HG02938 (cell line): ENCODE data around the gene TBPL1.
A peak's percentile ranks its signal among the peaks of the same experiment; 100 is the strongest.
"Not testable (repeated sequence)": the region's sequence is repeated elsewhere in the genome, so short reads cannot be mapped to it uniquely, and the experiment has no call there.

ENCODE experiments used
- ATAC-seq: cut with Tn5 transposase; IDR thresholded peaks from one replicate; pipeline ENCODE4 v1.9.1; 2021; ENCODE audit warnings: mild to moderate bottlenecking, moderate library complexity; ENCODE audit not compliant: unreplicated experiment

The TBPL1 gene

DNA sequence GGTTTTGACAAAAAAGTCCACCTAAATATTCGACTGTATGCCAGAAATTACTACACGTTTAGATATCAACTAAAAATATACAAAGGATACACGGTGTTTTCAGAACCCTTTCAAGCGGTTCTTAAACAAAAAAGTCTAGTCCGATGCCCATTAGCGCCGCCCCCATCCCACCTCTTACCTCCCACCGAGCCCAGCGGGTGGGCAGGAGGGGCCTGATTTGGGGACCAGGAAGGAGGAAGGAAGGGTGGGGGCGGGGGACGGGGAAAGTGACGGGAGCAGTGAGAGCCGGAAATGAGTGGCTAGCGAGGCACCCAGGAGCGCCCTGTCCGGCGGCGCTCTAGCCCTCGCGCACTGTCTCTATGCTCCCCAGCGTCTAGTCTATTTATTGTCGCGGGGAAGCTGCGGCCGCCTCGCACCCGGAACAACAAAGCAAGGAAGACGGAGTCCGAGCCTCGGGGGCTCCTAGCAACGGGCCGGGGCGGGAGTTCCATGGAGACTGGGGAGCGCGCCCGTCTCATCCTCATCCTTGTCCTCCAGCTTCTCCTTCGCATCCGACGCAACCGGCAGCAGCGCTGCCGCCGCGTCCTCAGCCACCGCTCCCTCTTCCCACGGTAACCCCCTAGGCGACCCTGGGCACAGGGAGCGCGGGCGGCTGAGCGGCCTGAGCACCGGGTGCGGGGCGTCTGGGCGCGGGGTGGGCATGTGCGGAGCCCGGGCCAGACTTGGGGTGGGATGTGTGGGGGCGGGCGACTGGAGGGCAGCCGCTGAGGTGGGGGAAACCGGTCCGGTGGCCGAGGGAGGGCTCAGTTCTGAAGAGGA lies at the start of gene TBPL1:
Gene TBPL1, plus strand, starts transcription at position 410 of the 819 bp plus-strand sequence. CDS start 26,902 bp downstream, outside the sequence.
- ATAC-seq: peak; percentile 82

DNA sequence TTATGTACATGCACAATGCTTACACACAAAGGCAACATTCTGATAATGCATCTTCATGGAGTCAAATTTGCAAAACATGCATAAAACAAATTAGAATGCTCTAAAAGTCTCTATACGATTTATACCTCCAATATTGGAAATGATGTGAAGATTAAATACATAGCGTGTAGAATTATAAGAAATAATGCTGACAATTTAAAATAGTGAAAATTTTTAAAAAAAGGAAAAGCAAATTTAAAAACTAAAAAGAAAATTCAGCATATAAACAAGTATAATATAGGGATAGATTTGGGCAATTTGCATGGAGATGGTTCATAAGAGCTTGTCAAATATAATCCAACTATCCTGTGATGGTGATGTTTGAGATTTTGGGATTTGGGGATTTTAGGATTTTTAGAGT lies 49.2 kb upstream of the TBPL1 start:
- no peak for ATAC-seq

DNA sequence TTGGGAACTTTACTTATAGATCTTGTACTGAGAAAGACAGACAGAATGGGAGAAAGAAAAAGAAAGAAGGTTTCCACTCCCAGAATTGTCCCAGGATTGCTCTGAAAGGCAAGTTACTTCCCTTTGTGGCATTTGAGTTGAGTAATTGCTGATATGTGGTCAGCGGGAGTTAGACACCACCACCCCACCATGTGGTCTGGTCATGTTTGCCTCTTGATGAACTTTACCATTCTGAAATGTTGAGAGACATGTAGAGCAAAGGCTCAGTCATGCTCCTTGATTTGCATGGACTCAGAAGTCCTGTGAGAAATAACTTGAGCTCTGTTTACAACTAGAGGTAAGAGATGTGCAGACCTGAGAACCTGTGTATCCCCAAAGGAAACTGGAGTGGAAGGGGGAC lies 47.0 kb upstream of the TBPL1 start:
- no peak for ATAC-seq

DNA sequence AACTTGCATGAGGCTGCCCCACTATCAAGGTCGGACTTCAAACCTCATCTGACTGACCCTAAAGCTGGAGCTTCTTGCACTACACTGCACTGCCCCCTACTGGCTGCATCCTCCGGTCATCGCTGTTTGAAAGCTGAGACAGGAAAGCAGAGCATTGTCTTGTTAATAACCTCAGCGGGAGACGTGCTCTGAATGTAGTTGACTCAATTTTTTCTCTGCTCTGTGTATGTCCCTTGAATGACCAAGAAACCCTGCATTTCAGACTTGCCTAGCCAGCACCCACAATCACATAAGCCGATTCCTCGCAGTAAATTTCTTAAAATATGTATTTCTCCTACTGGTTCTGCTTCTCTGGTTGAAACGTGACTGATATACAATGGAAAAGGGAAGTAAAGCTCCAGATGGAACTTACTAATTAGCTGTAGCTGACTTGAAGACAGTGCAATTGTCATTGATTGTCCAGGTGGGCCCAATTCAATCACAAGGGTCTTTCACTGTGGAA lies 36.3 kb upstream of the TBPL1 start:
- peak; percentile 67 for ATAC-seq

DNA sequence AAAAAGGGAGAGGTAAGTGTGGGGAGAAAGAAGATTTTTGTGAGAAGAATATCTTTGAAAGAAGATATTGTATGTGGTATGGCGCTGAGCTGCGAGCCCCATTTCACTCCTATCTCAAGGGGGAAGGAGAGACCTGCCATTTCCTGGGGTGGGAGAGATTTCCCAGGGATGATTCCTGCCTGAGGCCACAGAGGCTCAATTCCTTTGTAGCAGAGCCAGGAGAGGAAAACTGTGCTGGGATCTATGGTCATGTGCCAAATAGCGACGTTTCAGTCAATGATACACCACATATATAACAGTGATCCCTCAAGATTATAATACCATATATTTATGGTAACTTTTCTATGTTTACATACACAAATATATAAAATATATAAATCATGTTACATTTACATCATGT lies 35.2 kb upstream of the TBPL1 start:
- no peak for ATAC-seq

DNA sequence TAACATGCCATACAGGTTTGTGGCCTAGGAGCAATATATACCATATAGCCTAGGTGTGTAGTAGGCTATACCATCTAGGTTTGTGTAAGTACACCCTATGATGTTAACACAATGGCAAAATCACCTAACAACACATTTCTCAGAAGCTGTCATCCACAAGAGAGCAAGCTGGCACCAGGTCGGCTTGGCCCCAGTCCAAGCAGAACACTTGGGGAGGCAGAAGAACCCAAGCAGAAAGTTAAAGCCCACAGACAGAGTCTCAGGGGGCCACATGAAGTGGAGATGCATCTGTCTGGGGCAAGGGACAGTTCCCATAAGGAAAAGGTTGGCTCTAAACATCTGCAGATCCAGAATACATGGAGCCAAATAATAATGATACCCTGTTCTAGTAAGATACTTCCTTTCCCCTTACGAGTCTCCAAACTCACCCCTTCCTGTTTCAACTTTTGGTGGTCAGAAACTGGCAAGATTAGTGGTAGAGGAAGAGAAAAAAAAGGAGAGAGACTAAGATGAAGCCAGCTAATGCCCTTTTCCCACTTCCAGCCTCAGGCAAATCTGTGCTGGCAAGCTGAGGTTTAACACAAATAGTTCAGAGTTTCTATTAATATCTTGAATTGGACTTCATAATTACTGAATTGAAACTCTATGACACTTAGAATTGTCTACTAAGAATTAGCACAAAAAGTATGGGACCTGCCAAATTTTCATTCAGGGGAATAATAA lies 34.7 kb upstream of the TBPL1 start:
- ATAC-seq: no peak

DNA sequence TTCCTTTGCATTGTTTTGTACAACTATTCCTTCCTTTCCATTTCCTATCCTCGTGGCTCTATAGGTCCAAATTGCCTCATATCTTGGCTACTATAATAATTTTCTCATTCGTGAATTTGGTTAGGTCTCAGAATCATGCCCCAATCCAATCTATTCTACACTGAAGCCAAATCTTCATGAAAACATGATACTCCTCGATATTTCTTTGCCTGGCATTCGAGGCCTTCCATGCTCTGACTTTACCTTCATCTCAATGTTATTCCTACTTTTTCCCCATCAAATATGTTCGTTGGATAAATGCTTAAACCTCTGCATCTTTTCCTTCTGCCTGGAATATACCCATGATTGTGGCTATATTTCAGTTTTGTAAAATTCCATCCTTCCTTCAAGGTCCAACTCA lies 33.7 kb upstream of the TBPL1 start:
- ATAC-seq: no peak

DNA sequence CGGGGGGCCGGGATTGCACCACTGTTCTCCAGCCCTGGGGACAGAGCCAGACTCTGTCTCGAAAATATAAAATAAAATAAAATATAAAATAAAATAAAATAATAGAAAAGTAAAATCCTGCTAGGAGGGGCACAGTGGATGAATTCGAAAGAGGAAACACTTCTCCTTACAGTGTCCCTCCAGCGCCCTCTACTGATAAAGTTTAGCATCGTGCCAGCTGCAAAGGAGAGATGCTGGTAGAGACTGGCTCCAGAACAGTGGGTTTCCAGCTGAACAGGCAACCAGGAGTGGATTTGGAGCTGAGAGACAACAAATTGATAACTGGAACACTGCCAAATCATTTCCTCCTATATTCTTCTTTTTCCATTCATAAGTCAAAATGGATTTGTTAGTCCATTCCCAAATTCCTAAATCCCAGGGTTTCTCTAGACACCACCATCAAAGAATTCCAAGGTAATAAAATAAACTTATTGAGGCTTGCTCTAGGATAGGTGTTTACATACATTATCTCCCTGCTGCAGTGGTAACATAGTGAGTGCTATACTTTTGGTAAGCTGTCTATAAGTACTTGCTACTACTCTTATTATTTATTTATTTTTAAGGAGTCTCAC lies 31.7 kb upstream of the TBPL1 start:
- ATAC-seq: peak; percentile 69

DNA sequence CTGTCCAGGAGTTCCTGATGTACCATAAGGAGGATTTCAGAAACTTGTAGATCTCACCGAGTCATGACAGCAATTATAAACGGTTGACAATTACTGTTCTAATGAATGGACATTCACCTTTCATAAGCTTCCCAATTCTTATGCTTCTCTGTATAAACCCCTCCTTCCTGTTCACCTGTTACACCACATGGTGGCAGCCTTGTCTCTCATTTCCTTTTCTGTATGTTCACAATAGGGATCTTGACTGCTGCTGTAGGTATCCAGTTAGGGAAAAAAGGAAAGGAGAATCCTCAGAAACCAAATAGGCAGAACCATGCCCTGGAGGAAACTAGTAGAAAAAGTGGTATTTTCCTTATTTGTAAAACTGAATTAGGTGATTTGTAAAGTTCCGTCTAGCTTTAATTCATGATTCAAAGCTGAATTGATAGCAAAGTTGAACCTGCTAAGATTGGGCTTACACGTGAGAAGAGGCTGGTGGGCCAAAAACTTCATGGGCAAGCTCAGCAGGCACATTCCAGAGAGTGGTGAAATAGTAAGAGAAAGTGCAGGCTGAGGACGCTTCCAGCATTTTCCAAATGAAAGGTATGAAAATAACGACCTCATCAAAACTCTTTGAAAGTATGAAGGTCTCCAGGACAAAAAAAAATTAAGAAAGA lies 29.0 kb upstream of the TBPL1 start:
- peak; percentile 77 for ATAC-seq

DNA sequence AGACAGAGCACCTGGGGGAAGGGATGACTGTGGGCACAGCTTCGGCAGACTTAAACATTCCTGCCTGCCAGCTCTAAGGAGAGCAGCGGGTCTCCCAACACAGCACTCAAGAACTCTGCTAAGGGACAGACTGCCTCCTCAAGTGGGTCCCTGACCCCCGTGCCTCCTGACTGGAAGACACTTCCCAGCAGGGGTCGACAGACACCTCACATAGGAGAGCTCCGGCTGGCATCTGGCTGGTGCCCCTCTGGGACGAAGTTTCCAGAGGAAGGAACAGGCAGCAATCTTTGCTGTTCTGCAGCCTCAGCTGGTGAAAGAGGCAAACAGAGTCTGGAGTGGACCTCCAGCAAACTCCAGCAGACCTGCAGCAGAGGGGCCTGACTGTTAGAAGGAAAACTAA lies 21.8 kb upstream of the TBPL1 start:
- ATAC-seq: not testable (repeated sequence)

DNA sequence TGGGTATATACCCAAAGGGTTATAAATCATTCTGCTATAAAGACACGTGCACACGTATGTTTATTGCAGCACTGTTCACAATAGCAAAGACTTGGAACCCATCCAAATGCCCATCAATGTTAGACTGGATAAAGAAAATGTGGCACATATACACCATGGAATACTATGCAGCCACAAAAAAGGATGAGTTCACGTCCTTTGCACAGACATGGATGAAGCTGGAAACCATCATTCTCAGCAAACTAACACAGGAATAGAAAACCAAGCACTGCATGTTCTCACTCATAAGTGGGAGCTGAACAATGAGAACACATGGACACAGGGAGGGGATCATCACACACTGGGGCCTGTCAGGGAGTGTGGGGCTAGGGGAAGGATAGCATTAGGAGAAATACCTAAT lies 16.7 kb upstream of the TBPL1 start:
- ATAC-seq: not testable (repeated sequence)

DNA sequence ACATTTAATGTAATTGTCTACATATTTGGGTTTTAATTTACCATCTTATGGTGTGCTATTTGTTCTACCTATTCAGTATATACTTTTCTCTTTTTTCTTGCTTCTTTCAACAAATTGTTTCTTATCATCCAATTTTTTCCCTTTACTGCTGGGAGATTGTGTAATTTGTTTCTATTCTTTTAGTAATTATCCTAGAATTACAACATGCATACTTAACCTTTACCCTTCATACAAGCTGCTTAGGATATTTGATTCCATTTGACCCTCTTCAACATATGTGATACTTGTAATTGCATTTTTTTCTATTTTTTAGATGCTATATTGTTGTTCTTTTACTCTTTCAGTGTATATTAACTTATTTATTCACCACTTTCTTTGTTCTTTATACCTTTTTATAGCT lies 15.1 kb upstream of the TBPL1 start:
- no peak for ATAC-seq

DNA sequence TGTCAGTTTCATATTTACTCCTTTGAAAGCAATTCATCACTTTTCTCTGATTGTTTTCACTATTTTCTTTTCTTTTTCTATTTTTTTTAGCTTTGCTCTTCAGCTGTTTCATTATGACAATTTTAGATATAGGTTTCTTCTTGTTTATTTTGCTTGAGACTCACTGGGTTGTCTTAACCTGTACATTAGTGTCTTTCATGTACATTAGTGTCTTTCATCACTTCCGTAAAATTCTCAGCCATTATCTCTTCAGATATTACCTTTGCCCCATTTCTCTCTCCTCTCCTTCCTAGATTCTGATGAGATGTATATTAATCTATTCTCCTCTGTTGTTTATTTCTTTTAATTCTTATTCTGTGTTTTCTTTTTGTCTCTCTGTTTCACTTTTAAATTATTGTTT lies 14.5 kb upstream of the TBPL1 start:
- ATAC-seq: no peak

DNA sequence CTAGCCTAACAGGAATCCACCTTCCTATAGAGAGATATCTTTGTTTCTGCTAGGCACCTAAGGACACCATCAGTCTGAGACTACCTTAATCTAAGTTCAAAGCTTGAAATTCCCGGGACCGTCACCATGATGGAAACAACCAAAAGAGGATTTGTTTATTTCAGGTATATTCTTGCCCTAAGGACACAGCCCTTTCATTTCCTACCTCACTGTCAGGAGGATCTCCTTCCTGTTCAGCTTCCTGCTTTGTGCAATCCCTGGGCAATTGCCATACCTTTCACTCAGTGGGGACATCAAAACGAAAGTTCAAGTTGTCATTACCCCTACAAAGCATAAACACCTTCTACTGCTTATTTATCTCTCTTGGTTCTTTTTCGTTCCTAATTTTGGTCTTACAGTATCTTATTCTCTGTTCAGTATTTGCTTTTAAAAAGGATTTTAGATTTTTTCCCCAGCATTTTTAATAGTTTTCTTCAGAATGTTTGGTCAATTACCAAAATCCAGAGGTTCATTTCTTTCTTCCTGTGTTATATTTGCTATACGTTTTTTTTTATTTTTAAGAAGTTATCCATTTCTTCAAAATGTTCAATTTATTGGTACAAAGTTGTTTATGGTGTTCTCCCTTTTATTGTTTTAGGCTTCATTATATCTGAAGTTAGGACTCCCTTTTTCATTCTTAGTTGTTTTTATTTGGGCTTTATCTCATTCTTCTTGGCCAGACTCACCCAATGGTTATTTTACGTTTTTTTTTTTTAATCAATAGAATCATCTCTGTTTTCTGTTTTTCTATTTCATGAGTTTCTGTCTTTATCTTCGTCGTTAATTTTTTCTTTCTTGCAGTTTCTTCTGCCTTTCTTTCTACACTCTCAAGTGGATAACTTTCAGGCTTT lies 13.0 kb upstream of the TBPL1 start:
- no peak for ATAC-seq

DNA sequence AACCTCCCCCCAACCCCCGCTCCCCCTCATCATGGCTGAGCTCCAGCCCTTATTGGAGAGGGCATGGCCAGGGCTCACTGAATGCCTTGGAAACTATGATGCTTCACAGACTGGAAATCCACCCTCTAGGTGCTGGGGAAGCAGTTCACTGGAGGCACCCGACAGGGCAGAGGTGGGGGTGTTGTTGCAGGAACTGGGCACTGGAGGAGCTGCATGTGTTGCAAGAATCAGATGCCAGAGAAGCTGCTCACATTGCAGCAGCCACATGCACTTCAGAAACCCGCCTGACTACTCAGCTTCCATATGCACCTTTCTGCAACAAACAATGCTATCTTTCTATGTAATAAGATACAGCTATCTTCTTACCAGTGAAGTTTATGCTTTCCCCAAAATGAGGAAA lies 7.9 kb upstream of the TBPL1 start:
- no peak for ATAC-seq

DNA sequence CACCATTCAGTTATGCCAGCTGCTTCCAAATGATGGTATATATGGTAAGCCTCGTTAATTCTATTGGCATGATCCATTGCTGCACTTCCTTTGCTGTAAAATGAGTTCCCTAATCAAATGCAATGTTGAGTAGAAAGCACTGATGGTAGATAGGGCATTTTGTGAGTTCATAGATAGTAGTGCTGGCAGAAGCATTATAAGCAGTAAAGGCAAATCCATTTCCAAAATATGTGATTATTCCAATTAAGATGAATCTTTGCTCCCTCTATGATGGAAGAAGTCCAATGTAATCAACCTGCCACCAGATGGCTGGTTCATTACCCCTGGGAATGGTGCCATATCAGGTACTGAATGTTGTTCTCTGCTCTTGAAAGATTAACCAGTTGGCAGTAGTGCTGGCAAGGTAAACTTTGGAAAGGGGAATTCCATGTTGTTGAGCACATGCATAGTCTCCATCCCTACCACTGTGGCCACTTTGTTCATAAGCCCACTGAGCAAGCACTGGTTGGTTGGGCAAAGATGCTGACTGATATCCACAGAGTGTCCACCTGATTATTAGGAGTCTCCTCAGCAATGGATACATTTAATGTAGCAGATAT lies 5.6 kb upstream of the TBPL1 start:
- no peak for ATAC-seq

DNA sequence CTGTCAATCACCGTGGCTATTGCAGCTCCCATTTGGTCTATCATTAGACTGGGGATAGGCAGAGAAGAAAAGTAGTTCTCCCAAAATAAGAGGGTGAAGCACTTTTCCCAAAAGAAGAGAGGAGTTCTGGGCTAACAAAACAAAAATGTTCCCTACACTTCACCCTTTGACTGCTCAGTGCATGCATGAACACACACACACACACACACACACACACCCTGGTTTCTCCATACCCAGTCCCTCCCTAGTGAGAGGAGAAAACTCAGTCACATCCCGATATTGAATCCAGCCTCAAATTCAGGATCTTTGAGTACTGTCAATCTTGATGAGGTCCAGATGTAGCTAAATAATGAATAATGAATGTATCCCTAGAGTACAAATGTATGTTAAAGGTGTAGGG lies 4.6 kb upstream of the TBPL1 start:
- no peak for ATAC-seq

DNA sequence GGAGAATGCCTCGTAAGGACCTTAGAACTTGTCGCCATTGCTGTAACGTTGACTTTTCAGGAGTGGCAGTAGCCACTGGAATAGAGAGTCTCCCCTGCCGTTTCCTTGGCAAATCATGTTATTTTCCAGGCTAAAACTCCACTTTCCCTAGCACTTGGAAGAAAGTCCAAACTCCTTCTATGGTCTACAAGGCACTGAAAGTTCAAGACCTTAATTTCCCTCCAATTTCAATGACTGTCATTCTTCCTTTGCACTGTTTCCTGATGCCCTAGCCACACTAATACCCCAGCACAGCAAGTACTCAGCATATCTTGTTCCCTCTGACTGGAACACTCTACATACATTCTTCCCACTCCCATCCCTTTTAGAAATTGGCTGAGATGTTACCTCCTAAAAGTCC lies 1.8 kb upstream of the TBPL1 start:
- no peak for ATAC-seq

DNA sequence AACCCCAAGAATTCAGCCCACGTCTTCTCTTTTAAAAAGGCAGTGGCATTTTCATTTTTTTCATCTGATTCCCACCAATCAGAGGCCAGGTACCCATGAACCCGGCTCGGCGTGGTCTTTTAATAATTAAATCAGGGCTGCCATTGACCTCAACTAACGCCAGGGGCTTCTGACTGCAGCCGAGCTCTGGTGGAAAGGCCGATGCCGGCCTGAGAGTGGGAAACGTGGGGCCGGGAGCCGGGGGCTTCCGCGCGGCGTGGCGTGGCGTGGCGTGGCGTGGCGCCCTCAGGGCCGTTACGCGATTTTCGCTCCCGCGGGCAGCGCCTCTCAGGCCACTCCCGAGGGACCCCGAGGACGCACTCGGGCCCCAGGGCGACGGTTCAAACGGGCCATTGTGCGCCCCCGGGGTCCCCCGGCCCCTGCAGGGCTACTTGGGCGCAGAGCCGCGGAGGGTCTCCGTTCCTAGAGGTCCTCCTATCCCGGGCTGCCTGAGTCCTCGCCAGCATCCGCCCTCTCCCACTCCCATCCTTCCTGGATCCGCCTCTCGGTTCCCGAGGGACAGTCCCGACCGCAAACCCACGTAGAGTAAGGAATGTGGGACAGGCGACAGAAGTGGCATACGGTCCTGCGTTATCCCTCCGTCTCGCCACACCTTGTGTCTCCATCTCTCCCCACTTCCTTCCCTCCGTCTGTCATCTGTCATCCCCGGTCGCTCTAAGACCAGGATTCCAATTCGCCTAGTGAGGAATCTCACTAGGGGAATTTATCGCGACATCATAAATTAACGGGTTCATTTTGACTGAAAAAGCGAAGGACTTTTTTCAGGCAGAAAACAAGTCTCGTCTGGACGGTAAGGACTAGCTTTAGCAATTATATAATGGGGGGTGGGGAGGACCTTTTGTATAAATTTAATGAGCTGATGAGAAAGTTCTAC lies 876 bp upstream of the TBPL1 start:
- peak; percentile 73 for ATAC-seq
